ENCODE results near the gene CFAP99. TPM values are rescaled to one million over a fixed set of nuclear protein-coding genes. Genes with fewer than 3 reads are reported as not detected.

CFAP99 gene
- total RNA-seq, 1 experiment from 2014 or later: 0.33 TPM

Other genes starting within 250 kb of the CFAP99 start
- 11.2 TPM for gene HAUS3, start 176.8 kb upstream of the CFAP99 start, total RNA-seq (2021; ENCODE audit: unreplicated experiment)
- 4.3 TPM for gene POLN, start 176.8 kb upstream of the CFAP99 start, total RNA-seq (2021; ENCODE audit: unreplicated experiment)
- 32.7 TPM for gene MXD4, start 156.8 kb upstream of the CFAP99 start, total RNA-seq (2021; ENCODE audit: unreplicated experiment)
- gene ZFYVE28, start 310 bp upstream of the CFAP99 start, total RNA-seq (2021; ENCODE audit: unreplicated experiment): 11.9 TPM
- gene RNF4, start 50.2 kb downstream of the CFAP99 start, total RNA-seq (2021; ENCODE audit: unreplicated experiment): 55.0 TPM
- 25.7 TPM for gene FAM193A, start 117.7 kb downstream of the CFAP99 start, total RNA-seq (2021; ENCODE audit: unreplicated experiment)

All from Panc1 (cell line).